ENCODE results near the gene ABHD17A. TPM values are rescaled to one million over a fixed set of nuclear protein-coding genes. Genes with fewer than 3 reads are reported as not detected.

Gene ABHD17A
- polyA plus RNA-seq, 1 experiment, result 30.8 TPM

- TF ChIP-seq CTCF (IDR thresholded peaks at IDR 0.05; ENCODE audit: low read depth, low read length), result no peak
- Histone ChIP-seq H3K27ac (ENCODE audit: low read depth, low read length) (no peak overlapping the region), H3K4me3 (ENCODE audit: low read depth, low read length) (no peak overlapping the region), H3K27me3 (ENCODE audit: control insufficient read depth, insufficient read depth, low read length) (no peaks in the 10 kb centered on the region), H3K9me3 (ENCODE audit: control insufficient read depth, insufficient read depth, low read length) (no peaks in the 10 kb centered on the region; the same call in 1 of the 2 replicates)
- POLR2A ChIA-PET, result no interaction called here
- CTCF ChIA-PET, result interaction anchor here (2.2 kb wide), 1 partner anchor 21 kb away, joined by 6 read pairs; no protein-coding TSS in a partner anchor
- DNase-seq (ENCODE audit: low read depth, low spot score), result no peak
These were observed 26.7 kb downstream of the ABHD17A start for GRCh38 chr19:1858412-1859081.

GRCh38 chr19:1857648-1858326 is 27.5 kb downstream of the ABHD17A start:
- no peak for DNase-seq (ENCODE audit: low read depth, low spot score)
- peak overlapping the region; percentile 83 for H3K27ac ChIP-seq (ENCODE audit: low read depth, low read length)
- H3K4me3 ChIP-seq (ENCODE audit: low read depth, low read length), result peak overlapping the region; percentile 52; the same call in 1 of the 2 replicates
- H3K9me3 ChIP-seq (ENCODE audit: control insufficient read depth, insufficient read depth, low read length), result no peaks in the 10 kb centered on the region; the same call in 1 of the 2 replicates
- ChIA-PET POLR2A (no interaction called here), CTCF (interaction anchor here (0.8 to 2.2 kb wide), 2 partner anchors 9 to 20 kb away, joined by 4 to 6 read pairs; no protein-coding TSS in a partner anchor)
- H3K27me3 ChIP-seq (ENCODE audit: control insufficient read depth, insufficient read depth, low read length), result no peaks in the 10 kb centered on the region
- TF ChIP-seq CTCF (IDR thresholded peaks at IDR 0.05; ENCODE audit: low read depth, low read length), result no peak

- Histone ChIP-seq H3K9me3 (ENCODE audit: control insufficient read depth, insufficient read depth, low read length) (no peaks in the 10 kb centered on the region; the same call in 1 of the 2 replicates), H3K27ac (ENCODE audit: low read depth, low read length) (peak overlapping the region; percentile 83), H3K4me3 (ENCODE audit: low read depth, low read length) (peak overlapping the region; percentile 52), H3K27me3 (ENCODE audit: control insufficient read depth, insufficient read depth, low read length) (no peaks in the 10 kb centered on the region)
- no peak for DNase-seq (ENCODE audit: low read depth, low spot score)
- ChIA-PET CTCF (interaction anchor here (0.7 to 2.2 kb wide), 3 partner anchors 8 to 31 kb away, joined by 3 to 6 read pairs (median 4); no protein-coding TSS in a partner anchor), POLR2A (interaction anchor here (0.6 kb wide), 1 partner anchor 405 kb away, joined by 3 read pairs; no protein-coding TSS in a partner anchor)
- TF ChIP-seq CTCF (IDR thresholded peaks at IDR 0.05; ENCODE audit: low read depth, low read length), result no peak
These were observed 28.3 kb downstream of the ABHD17A start for GRCh38 chr19:1856698-1857603.

- no peak for DNase-seq (ENCODE audit: low read depth, low spot score)
- peak overlapping the region; percentile 52 for H3K4me3 ChIP-seq (ENCODE audit: low read depth, low read length)
- peak overlapping the region; percentile 52 for H3K27ac ChIP-seq (ENCODE audit: low read depth, low read length)
- H3K9me3 ChIP-seq (ENCODE audit: control insufficient read depth, insufficient read depth, low read length), result no peaks in the 10 kb centered on the region; the same call in 1 of the 2 replicates
- H3K27me3 ChIP-seq (ENCODE audit: control insufficient read depth, insufficient read depth, low read length), result no peaks in the 10 kb centered on the region
- no peak for TF ChIP-seq CTCF (IDR thresholded peaks at IDR 0.05; ENCODE audit: low read depth, low read length)
- POLR2A ChIA-PET, result no interaction called here
- CTCF ChIA-PET, result interaction anchor here (0.7 to 2.2 kb wide), 2 partner anchors 19 to 30 kb away, joined by 3 to 6 read pairs; no protein-coding TSS in a partner anchor
These were observed 29.0 kb downstream of the ABHD17A start for GRCh38 chr19:1856345-1856697.

Measured in AG04450 (cell line).